GM19043 (cell line): ENCODE results near the gene NAGK.
"Not testable (repeated sequence)": the region's sequence is repeated elsewhere in the genome, so short reads cannot be mapped to it uniquely, and the experiment has no call there.

Experiments used
- ATAC-seq: cut with Tn5 transposase; IDR thresholded peaks from one replicate; pipeline ENCODE4 v1.9.1; 2021; ENCODE audit warnings: low read depth; ENCODE audit not compliant: unreplicated experiment

The NAGK gene

DNA sequence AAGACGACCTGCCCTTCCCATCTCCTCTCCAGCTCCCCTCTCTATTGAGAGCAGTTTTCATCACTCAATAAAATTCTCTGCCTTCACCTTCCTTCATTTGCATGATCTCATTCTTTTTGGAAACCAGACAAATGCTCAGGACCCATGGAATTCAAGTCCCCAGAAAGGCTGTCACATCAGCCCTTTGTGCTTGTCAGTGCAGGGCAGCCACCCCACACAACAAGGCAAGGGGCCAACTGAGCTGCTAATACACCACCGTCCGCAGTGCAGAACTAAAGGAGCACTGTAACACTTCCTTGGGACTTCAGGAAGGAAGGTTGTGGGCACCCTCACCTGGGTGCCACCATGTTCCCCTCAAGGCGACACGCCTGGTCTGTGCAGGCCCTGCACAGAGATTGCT is 35.4 kb downstream of the NAGK start:
- ATAC-seq = no peak

DNA sequence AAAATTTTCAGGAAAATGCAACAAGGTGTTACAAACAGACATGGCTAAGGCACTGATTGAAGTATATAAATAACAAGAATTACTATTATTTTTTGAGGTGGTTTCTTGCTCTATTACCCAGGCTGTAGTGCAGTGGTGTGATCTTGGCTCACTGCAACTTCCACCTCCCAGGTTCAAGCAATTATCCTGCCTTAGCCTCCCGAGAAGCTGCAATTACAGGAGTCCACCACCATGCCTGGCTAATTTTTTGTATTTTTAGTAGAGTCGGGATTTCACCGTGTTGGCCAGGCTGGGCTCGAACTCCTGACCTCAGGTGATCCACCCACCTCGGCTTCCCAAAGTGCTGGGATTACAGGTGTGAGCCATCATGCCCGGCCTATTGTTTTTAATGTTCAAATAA is 38.0 kb downstream of the NAGK start:
- not testable (repeated sequence) for ATAC-seq

DNA sequence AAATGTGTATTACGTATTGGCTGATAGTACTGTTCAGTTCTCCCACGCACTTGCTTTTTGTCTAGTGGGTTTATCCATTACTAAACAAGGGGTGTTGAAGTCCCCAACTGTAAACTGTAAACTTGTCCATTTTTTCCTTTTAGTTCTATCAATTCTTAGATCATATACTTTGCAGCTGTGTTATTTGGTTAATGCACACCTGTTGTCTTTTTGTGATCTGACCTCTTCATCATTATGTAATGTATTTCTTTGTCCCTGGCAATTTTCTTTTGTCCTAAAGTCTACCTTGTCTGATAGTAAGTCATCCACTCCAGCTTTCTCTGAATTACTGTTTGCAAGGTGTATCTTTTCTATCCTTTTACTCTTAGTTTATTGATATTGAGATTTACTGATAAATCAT is 39.6 kb downstream of the NAGK start:
- no peak for ATAC-seq

DNA sequence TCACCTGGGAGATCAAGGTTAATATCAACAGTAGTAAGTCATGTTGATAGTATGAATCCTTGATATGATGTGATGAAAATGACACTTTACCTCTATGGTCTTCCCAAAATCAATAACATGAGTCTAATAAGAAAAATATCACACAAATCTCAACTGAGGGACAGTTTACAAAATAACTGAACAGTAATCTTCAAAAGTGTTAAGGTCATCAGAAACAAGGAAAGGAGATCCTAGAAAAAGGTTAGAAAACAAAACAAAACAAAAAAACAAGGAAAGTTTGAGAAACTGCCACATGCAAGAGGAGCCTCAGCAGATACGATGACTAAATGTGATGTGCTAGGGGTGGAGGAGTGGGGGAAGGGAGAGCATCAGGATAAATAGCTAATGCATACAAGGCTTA is 45.4 kb downstream of the NAGK start:
- no peak for ATAC-seq

DNA sequence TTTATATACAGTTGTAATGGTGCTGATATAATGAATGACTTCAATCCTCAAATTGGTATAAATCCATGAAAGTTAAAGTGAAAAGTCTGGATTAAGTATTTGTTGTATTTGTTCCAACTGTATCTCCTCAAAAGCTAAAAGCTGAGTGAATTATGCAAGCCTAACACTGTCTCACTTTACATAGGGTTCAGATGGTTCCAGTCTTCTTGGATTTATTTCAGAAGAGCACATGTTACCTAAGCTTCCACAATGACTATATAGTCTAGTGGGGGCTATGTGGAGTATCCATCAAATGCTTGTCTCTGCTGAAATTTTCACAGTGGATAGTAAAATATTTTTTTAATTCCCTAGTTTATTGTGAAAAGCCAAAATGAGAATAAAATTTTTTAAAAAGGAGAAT is 48.6 kb downstream of the NAGK start:
- ATAC-seq = no peak

DNA sequence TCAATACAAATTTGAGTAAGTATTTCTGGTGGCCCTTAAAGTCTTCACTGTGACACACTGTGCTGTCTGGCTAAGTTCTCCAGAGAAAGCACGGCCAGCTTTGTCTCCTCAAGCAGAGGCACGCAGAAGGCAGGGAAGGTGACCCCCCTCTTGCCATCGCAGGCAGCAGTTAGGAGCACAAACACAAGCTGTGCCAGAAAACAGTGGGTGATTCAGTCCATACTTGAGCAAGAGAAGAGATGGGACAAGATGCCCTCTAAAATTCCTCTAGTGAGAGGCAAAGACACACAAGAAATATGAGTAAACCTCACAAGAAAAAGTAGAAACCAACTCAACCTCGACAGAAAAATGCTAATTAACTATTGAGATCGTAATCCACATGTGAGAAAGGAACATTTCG is 51.7 kb downstream of the NAGK start:
- no peak for ATAC-seq

DNA sequence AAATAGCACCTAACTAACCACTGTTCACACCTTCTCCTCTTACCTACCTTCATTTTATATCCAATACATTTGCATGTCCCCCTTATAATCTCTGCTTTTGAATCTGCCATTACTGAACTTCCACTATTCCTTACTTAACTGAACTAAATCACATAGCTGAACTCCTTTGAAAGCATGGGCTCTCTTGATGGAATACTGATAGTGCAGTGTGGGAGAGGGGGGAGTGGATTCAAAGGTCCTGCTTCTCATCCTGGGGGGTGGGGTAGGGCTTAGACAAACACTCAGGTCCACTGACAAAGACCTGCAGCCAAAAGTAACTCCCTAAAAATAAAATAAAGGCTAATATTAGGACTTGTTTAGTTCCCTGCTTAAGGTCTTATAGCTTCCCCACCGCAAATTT is 53.0 kb downstream of the NAGK start:
- no peak for ATAC-seq

DNA sequence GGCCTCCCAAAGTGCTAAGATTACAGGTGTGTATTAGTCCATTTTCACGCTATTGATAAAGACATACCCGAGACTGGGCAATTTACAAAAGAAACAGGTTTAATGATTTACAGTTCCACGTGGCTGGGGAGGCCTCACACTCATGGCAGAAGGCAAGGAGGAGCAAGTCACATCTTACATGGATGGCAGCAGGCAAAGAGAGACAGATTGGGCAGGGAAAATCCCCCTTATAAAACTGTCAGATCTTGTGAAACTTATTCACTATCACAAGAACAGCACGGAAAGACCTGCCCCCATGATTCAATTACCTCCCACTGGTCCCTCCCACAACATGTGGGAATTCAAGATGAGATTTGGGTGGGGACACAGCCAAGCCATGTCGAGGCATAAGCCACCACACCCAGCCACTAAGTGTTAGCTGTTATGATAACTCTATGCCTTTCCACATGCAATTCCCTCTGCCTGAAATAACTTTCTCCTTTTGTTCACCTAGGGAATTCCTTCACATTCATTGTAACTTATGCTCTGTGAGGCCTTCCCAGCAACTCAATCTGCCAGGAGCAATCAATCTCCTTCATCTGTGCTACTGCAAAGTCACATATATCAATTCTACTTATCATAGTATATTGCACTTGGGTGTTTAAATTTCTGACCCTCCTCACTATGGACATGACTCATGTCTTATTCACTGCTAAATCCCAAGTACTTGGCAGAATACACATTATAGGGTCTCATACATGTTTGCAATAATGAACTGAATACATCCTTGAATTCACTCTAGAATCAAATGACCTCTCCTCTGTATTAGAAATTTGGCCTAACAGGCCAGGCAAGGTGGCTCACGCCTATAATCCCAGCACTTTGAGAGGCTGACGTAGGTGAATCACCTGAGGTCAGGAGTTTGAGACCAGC is 54.2 kb downstream of the NAGK start:
- ATAC-seq = no peak

DNA sequence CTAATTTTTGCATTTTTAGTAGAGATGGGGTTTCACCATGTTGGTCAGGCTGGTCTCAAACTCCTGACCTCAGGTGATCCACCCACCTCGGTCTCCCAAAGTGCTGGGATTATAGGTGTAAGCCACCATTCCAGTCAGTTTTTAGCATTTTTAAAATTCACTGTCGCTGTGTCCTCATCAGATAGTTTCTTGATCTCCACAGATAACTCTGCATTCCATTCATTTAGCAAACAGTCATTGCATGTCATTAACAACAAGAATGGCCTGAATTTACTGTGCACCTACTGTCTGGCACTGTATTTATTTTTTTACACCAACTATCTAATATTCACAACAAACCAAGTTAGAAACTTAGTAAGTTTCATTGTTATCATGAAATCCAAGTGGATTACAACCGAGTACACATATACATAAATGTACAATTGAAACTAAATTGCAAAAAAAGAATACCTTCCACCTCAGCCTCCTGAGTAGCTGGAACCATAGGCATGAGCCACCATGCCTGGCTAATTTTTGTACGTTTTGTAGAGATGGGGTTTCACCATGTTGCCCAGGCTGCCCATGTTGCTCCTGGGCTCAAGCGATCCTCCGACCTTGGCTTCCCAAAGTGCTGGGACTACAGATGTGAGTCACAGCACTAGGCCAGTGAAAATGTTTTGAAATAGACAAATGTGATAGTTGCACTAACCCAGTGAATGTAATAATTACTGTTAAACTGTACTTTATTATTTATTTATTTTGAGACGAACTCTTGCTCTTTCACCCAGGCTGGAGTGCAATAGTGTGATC is 57.3 kb downstream of the NAGK start:
- ATAC-seq = no peak

DNA sequence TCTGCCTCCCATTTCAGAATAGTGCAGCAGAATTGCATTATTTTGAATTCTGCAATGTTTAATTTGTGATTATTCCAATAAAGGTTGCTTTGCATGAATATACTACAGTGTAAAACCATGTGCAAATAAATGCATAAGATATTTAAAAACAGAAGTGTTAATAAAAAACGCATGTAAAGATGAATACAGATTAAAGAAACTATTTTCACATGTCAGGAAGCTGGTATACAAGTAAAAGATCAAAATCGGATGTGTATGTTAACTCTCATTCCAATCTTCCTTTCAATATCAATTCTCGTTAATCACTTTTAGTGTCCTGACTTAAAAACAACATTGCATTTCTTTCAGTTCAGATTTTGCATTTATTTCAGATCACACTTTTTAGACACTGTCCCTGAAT is 58.5 kb downstream of the NAGK start:
- ATAC-seq = no peak
